Measurements from ENCODE around the gene SLC24A3. TPM values are rescaled to one million over a fixed set of nuclear protein-coding genes. Genes with fewer than 3 reads are reported as not detected.
A peak's percentile ranks its signal among the peaks of the same experiment; 100 is the strongest.

SLC24A3 gene
- total RNA-seq, 6 donors from 2014 or later = 6.3 to 10.8 (median 9.3) TPM

GRCh38 chr20:19609642-19610223 lies 397.3 kb downstream of the SLC24A3 start:
- Histone ChIP-seq H3K36me3 (no peaks in the 10 kb centered on the region), H3K27ac (no peak overlapping the region), H3K4me3 (no peak overlapping the region), H3K27me3 (no peaks in the 10 kb centered on the region), H3K9me3 (no peaks in the 10 kb centered on the region), H3K4me1 (no peaks in the 10 kb centered on the region)
- DNase-seq (no peak), ATAC-seq (ENCODE audit: low FRiP score in 2 of 2) (no peak)
- TF ChIP-seq POLR2AphosphoS5 (IDR thresholded peaks at IDR 0.05) (no peak), EP300 (IDR thresholded peaks at IDR 0.05) (no peak), POLR2A (IDR thresholded peaks at IDR 0.05) (no peak)
- TF ChIP-seq, protein P1, sequence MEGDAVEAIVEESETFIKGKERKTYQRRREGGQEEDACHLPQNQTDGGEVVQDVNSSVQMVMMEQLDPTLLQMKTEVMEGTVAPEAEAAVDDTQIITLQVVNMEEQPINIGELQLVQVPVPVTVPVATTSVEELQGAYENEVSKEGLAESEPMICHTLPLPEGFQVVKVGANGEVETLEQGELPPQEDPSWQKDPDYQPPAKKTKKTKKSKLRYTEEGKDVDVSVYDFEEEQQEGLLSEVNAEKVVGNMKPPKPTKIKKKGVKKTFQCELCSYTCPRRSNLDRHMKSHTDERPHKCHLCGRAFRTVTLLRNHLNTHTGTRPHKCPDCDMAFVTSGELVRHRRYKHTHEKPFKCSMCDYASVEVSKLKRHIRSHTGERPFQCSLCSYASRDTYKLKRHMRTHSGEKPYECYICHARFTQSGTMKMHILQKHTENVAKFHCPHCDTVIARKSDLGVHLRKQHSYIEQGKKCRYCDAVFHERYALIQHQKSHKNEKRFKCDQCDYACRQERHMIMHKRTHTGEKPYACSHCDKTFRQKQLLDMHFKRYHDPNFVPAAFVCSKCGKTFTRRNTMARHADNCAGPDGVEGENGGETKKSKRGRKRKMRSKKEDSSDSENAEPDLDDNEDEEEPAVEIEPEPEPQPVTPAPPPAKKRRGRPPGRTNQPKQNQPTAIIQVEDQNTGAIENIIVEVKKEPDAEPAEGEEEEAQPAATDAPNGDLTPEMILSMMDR (IDR thresholded peaks at IDR 0.05) = no peak
- 58 to 61% methylated on average over 2 of the region's 2 CpGs for WGBS, 2 donors

DNA sequence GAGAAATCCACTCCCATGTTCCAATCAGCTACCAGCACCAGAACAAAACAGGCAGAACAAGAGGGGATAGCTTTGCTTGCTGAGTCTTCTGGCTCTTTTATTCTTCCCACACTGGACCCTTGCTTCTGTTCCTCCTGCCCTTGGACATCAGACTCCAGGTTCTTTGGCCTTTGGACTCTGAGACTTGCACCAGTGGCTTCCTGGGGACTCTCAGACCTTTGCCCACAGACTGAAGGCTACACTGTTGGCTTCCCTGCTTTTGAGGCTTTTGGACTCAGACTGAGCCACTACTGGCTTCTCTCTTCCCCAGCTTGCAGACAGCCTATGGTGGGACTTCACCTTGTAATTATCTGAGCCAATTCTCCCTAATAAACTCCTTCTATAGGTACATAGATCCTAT lies 403.2 kb downstream of the SLC24A3 start:
- Histone ChIP-seq H3K4me3 (no peak overlapping the region), H3K4me1 (no peaks in the 10 kb centered on the region), H3K27ac (no peak overlapping the region), H3K27me3 (no peaks in the 10 kb centered on the region), H3K36me3 (no peaks in the 10 kb centered on the region), H3K9me3 (no peaks in the 10 kb centered on the region)
- TF ChIP-seq POLR2AphosphoS5 (IDR thresholded peaks at IDR 0.05) = no peak
- TF ChIP-seq POLR2A (IDR thresholded peaks at IDR 0.05) = no peak
- TF ChIP-seq EP300 (IDR thresholded peaks at IDR 0.05) = no peak
- TF ChIP-seq, protein P1 (IDR thresholded peaks at IDR 0.05) = no peak
- DNase-seq (no peak), ATAC-seq (ENCODE audit: low FRiP score in 2 of 2) (no peak)

GRCh38 chr20:19616081-19616480 lies 403.6 kb downstream of the SLC24A3 start:
- no peaks in the 10 kb centered on the region for H3K36me3 ChIP-seq
- H3K27ac ChIP-seq = no peak overlapping the region
- TF ChIP-seq, protein P1 (IDR thresholded peaks at IDR 0.05) = no peak
- no peak for TF ChIP-seq POLR2A (IDR thresholded peaks at IDR 0.05)
- no peak for TF ChIP-seq POLR2AphosphoS5 (IDR thresholded peaks at IDR 0.05)
- TF ChIP-seq EP300 (IDR thresholded peaks at IDR 0.05) = no peak
- no peaks in the 10 kb centered on the region for H3K4me1 ChIP-seq
- DNase-seq = no peak
- H3K9me3 ChIP-seq = no peaks in the 10 kb centered on the region
- no peaks in the 10 kb centered on the region for H3K27me3 ChIP-seq
- H3K4me3 ChIP-seq = no peak overlapping the region
- WGBS, 2 donors = 74 to 80% methylated on average over 1 to 2 of the region's 2 CpGs
- no peak for ATAC-seq (ENCODE audit: low FRiP score in 2 of 2)

GRCh38 chr20:19616620-19617019 lies 404.2 kb downstream of the SLC24A3 start:
- no peak for ATAC-seq (ENCODE audit: low FRiP score in 2 of 2)
- TF ChIP-seq POLR2A (IDR thresholded peaks at IDR 0.05) (no peak), EP300 (IDR thresholded peaks at IDR 0.05) (no peak), POLR2AphosphoS5 (IDR thresholded peaks at IDR 0.05) (no peak)
- TF ChIP-seq, protein P1 (IDR thresholded peaks at IDR 0.05) = no peak
- no peaks in the 10 kb centered on the region for H3K4me1 ChIP-seq
- no peaks in the 10 kb centered on the region for H3K36me3 ChIP-seq
- H3K4me3 ChIP-seq = no peak overlapping the region
- no peak for DNase-seq
- no peak overlapping the region for H3K27ac ChIP-seq
- H3K27me3 ChIP-seq = no peaks in the 10 kb centered on the region
- 51 to 60% methylated on average over 4 of the region's 4 CpGs for WGBS, 2 donors
- H3K9me3 ChIP-seq = no peaks in the 10 kb centered on the region

GRCh38 chr20:19617256-19617655 lies 404.8 kb downstream of the SLC24A3 start:
- Histone ChIP-seq H3K27me3 (no peaks in the 10 kb centered on the region), H3K36me3 (no peaks in the 10 kb centered on the region), H3K4me1 (no peaks in the 10 kb centered on the region), H3K27ac (no peak overlapping the region), H3K4me3 (no peak overlapping the region), H3K9me3 (no peaks in the 10 kb centered on the region)
- 83 to 93% methylated on average over 4 to 5 of the region's 5 CpGs for WGBS, 2 donors
- TF ChIP-seq, protein P1 (IDR thresholded peaks at IDR 0.05) = no peak
- no peak for TF ChIP-seq POLR2A (IDR thresholded peaks at IDR 0.05)
- TF ChIP-seq EP300 (IDR thresholded peaks at IDR 0.05) = no peak
- no peak for TF ChIP-seq POLR2AphosphoS5 (IDR thresholded peaks at IDR 0.05)
- DNase-seq = peak in 1 of 2 donors; percentile 22
- ATAC-seq (ENCODE audit: low FRiP score in 2 of 2) = no peak

All from upper lobe of left lung (tissue), 6 donors.